COLO668 (cell line): ENCODE data around the gene NRDE2.
"Not testable (repeated sequence)": the region's sequence is repeated elsewhere in the genome, so short reads cannot be mapped to it uniquely, and the experiment has no call there.

Experiments used
- DNase-seq: peaks from one replicate; lab custom pipeline; 2025; ENCODE audit not compliant: unreplicated experiment; lab: John Stamatoyannopoulos, UW

NRDE2 gene

DNA sequence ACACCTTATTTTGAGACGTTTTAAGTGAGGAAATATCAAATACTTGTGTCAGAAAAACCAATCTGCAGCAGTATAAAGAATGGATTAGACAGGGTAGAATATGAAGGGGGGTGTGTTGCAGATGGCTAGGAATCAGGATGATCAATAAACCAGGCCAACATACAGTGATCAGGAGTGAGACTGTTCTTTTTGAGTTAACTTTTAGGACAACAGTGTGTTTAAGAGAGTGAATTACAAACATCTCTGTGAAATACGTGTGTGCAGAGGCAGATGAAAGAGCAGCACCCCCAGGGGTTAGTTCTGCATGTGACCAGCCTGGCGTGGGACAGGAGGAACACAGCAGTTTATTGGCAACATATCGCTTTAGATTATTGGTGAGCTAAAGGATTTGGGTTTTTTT is 10.6 kb upstream of the NRDE2 start:
- no peak for DNase-seq

DNA sequence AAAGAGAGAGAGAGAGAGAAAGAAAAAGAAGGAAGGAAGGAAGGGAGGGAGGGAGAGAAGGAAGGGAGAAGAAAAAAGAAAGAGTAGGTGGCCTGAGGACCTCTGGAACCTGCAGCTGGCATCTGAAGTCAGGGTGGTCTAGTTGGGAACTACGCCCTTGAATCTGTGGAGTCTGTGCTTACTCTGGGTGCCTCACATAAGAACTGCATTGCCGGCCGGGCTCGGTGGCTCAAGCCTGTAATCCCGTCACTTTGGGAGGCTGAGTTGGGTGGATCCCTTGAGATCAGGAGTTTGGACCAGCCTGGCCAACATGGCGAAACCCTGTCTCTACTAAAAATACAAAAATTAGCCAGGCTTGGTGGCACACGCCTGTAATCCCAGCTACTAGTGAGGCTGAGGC is 10.0 kb upstream of the NRDE2 start:
- no peak for DNase-seq

- DNase-seq, result not testable (repeated sequence)
Measured at GRCh38 chr14:90341232-90341631, 9.5 kb upstream of the NRDE2 start.

DNA sequence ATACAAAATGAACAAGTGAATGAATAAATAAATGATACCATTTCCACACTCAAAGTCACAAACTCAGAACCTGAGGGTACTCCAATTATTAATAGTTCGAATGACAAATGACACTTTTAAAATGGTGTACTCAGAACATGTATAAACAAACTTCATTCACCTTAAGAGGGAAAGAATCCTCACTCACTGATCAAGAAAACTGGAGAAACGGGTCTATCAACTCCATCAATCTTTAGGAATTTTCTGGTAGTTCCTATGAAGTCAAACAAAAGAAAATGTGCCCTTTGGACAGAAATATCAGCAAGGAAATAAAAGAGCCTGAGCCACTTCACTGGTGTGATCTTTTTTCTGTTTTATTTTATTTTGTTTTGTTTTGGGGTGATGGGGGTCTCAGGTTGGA is 5.2 kb upstream of the NRDE2 start:
- DNase-seq, result no peak

DNA sequence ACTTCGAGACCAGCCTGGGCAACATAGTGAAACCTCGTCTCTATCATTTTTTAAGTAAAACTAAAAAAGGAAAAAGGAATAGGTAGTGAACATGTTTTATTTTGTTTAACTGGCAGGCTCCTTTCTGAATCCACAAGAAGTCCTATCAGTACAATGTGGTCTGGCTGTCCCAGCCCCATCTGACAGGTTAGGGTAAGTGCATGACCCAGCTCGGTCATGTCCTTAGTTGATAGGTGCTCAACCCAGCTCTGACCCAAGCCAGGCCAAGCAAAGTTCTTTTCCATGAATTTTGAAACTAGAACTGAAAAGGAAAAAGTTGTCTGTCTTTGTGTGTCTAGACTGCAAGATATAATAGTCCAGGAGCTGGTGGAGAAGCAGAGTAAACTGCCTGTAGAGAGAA is 4.7 kb upstream of the NRDE2 start:
- no peak for DNase-seq

- no peak for DNase-seq
Measured at GRCh38 chr14:90332271-90332584, 487 bp upstream of the NRDE2 start.

DNA sequence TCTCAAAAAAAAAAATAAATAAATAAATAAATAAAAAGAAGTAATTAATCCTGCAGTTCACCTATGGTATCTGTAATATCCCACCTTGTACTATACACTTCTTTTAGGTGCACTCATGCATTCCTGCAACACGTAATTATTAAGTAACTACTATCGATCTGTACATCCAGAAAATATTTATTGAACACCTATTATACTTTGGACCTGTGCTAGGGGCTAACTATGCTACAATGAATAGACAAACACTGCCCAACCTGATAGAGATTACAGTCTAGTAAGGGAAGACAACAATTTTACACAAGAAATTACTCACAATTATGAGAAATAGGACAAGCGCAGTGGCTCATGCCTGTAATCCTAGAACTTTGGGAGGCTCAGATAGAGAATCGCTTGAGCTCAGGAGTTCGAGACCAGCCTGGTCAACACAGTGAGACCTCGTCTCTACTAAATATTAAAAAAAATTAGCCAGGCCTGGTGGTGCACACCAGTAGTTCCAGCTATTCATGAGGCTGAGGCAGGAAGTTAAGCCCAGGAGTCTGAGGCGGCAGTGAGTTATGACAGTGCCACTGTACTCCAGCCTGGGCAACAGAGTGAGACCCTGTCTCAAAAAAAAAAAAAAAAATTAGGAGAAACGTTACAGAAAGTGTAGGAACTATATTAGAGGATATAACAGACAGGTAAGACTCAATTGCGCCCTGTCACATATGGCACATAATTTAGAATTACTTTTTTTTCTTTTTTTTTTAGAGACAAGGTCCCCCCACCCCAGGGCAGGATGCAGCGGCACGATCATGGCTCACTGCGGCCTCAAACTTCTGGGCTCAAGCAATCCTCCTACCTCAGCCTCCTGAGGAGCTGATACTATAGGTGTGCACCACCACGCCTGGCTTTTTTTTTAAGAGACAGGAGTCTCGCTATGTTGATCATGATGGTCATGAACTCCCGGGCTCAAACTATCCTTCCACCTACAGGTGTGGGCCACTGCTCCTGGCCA is 1.2 kb downstream of the NRDE2 start:
- no peak for DNase-seq

DNA sequence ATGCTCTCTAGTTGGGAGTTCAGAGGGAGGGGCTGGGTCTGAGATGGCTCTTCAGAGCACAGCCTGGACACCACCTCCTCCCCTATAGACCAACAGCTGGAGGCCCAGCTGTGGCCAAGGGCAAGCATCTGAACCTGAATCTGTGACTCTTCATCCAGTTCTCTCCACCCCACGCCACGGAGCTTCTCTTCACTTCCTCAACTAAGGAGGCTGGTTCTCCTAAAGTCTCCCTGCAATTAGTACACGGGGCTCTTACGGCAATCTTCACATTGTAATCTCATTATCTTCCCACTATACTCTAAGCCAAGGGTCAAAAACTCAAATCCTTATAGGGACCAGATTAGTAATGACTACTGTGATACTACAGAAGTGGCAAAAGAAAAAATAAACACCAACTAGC is 9.8 kb downstream of the NRDE2 start:
- DNase-seq, result no peak

DNA sequence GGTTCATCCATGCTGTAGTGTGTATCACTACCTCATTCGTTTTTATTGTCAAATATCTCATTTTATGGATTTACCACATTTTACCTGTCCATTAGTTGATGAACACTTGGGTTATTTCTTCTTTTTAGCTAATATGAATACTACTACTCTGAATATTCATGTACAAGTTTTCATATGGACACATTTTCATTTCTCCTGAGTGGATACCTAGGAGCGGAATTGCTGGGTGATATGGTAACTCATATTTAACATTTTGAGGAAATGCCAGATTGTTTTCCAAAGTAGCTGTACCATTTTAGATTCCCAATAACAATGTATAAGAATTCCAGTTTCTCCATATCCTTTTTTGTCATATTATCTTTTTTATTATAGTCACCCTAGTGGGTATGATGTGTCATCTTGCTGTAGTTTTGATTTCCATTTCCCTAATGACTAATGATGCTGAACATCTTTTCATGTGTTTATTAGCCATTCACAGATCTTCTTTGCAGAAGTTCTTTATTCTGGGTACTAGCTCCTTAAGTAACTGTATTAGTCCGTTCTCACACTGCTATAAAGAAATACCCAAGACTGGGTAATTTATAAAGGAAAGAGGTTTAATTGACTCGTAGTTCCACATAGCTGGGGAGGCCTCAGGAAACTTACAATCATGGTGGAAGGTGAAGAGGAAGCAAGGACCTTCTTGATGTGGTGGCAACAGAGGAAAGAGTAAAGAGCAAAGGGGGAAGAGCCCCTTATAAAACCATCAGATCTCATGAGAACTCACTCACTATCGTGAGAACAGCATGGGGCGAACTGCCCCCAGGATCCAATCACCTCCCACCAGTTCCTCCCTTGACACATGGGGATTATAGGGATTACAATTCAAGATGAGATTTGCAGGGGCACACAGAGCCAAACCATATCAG is 11.9 kb downstream of the NRDE2 start:
- no peak for DNase-seq

DNA sequence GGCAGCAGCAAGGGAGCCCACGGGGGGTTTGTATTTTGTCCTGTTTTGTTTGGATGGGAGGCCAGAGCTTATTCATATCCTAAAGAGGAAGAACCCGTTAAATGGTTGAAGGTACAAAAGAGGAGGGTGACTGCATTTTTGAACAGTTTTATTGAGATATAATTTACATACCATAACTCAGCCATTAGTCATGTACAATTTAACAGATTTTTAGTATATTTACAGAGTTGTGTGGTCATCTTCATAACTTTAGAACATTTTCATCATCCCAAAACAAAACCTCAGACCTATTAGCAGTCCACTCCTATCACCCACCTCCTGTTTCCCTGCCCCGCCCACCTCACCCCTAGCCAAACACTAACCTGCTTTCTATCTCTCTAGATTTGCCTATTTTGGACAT is 12.6 kb downstream of the NRDE2 start:
- no peak for DNase-seq

DNA sequence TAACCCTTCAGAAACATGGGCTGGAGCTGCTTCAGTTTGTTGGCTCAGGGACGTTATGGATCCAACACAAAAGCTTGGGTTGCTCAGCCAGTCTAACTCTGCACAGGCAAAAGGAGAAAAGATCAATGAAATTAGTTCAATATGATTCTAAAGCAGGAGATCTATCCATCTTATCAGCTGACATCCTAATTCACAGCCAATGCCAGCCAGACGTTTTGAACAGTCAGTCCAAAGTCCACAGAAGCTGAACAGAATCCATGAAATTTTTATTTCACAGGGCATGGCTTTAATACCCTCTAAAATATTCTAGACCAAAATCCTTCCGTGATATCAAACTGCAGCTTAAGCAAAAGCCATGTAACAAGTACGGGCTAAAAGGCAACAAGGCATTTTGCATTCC is 13.7 kb downstream of the NRDE2 start:
- no peak for DNase-seq

GRCh38 chr14:90317286-90317685 is 14.5 kb downstream of the NRDE2 start:
- DNase-seq, result no peak

GRCh38 chr14:90308561-90308960 is 23.2 kb downstream of the NRDE2 start:
- no peak for DNase-seq

- DNase-seq, result no peak
Measured at GRCh38 chr14:90305176-90305601, 26.6 kb downstream of the NRDE2 start.

DNA sequence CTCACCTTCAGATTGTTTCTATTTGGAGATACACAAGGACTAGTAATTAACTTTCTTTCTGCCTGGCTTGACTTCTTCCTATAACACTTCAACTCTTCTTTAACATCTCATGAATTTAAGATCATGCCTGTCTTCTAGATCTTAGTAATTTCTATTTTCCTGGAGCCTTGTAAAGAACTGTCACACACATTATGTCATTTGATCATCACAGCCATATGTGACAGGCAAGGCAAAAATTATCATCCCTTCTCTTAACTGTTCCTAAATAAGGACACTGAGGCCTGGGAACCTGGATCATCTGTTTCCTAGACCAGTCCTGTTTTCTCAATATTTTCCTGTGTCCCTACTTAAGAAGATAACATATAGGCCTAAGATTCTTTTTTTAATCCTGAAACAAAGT is 27.2 kb downstream of the NRDE2 start:
- DNase-seq, result no peak

- no peak for DNase-seq
Measured at GRCh38 chr14:90303473-90303872, 28.3 kb downstream of the NRDE2 start.

DNA sequence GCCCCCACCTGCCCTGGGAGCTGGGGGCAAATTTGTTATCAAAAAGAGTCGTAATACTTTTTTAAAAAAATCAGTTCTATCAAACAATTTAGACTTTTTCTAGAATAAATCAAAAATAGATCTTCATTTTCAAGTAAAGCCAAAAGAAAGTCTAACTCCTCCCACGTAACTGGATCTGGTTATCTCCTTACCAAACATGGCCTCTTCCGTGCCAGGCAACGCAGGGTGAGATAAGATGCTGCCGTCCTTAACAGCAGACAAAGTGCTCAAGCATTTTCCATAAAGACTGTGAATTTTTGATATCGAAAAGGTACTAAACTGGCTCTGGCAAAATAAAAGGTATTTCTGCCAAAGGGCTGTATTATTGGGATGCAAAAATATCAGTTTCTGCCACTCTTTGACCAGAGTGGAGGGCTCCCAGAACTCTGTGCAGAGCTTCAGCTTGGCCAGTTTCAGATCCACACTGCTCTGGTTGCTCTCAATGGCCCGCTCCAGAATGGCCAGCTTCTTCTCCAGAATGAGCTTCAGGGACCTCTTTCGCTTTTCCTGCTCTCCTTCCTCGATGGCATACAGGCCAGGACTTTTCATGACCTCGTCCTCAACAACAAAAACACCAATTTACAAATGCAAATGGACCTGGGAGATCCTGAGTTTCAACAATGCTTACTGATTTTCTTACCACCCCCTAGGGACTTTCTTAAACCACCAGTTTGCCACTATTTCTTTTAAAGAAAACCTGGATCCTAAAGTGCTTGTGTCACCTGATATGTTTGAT is 29.0 kb downstream of the NRDE2 start:
- no peak for DNase-seq

DNA sequence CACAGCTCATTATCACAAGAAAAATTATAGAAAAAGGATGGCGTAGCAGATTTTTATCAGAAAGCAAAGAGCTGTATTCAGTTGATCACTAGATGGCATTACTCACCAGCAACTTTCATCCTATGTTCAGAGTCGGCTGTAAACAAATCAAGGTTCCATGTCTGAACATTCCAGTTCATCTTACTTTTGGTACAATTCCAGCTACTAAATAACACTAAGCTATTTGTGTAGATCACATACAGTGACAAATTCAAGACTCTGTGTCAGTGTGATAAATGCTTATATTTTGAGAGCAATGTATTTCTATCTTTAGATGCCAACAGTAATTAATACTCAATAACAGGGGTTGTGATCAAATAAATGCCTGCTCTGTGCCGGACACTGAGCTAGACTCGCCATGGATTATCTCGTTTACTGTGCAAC is 30.1 kb downstream of the NRDE2 start:
- DNase-seq, result no peak

GRCh38 chr14:90301122-90301521 is 30.6 kb downstream of the NRDE2 start:
- DNase-seq, result no peak

DNA sequence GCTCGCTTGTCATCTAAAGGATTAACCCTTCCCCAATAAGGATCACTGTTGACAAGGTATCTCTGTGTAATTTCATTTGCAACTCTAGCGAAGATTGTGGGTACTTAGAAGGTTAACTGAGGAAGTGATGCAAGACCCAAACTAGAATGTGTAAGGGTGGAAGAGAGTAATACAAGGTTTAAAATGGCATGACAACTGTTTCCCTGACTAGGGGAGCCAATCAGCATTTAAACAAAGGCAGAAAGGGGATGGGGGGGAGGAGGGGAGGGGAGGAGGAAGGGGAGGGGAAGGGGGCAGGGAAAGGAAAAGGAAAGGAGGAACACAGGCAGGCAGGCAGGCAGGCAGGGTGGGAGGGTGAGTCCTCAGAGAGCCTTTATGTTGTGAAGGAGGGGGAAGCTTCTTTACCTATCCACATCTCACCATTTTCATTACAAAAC is 31.1 kb downstream of the NRDE2 start:
- DNase-seq, result no peak

- DNase-seq, result no peak
Measured at GRCh38 chr14:90299408-90299807, 32.3 kb downstream of the NRDE2 start.
